Bone marrow (tissue), 2 donors: Measurements from ENCODE around the gene MAP2.

Source experiments
- DNase-seq, 2 donors: peaks; one replicate each; lab custom pipeline; 2025; lab: John Stamatoyannopoulos, UW

MAP2 gene

GRCh38 chr2:209529579-209529978 lies 105.7 kb downstream of the MAP2 start:
- DNase-seq, result no peak

GRCh38 chr2:209532321-209532720 lies 108.5 kb downstream of the MAP2 start:
- no peak for DNase-seq

GRCh38 chr2:209533391-209533790 lies 109.5 kb downstream of the MAP2 start:
- no peak for DNase-seq

- no peak for DNase-seq
Observed at GRCh38 chr2:209534228-209534627, 110.4 kb downstream of the MAP2 start.

- no peak for DNase-seq
Observed at GRCh38 chr2:209536363-209536762, 112.5 kb downstream of the MAP2 start.

- no peak for DNase-seq
Observed at GRCh38 chr2:209547726-209548125, 123.9 kb downstream of the MAP2 start.

- no peak for DNase-seq
Observed at GRCh38 chr2:209549589-209549988, 125.7 kb downstream of the MAP2 start.

GRCh38 chr2:209553913-209554312 lies 130.1 kb downstream of the MAP2 start:
- no peak for DNase-seq

- no peak for DNase-seq
Observed at GRCh38 chr2:209556354-209556961, 132.6 kb downstream of the MAP2 start.

GRCh38 chr2:209560911-209561310 lies 137.1 kb downstream of the MAP2 start:
- no peak for DNase-seq

- DNase-seq, result no peak
Observed at GRCh38 chr2:209563453-209563852, 139.6 kb downstream of the MAP2 start.

- DNase-seq, result no peak
Observed at GRCh38 chr2:209564816-209565215, 141.0 kb downstream of the MAP2 start.

- no peak for DNase-seq
Observed at GRCh38 chr2:209565896-209566582, 142.2 kb downstream of the MAP2 start.

GRCh38 chr2:209570194-209570593 lies 146.3 kb downstream of the MAP2 start:
- DNase-seq, result no peak

GRCh38 chr2:209574515-209574914 lies 150.7 kb downstream of the MAP2 start:
- DNase-seq, result no peak

GRCh38 chr2:209577376-209578357 lies 153.8 kb downstream of the MAP2 start:
- no peak for DNase-seq

GRCh38 chr2:209578394-209579001 lies 154.7 kb downstream of the MAP2 start:
- DNase-seq, result no peak

GRCh38 chr2:209579230-209579749 lies 155.4 kb downstream of the MAP2 start:
- DNase-seq, result no peak

- no peak for DNase-seq
Observed at GRCh38 chr2:209581040-209581439, 157.2 kb downstream of the MAP2 start.

- no peak for DNase-seq
Observed at GRCh38 chr2:209582281-209582680, 158.4 kb downstream of the MAP2 start.

GRCh38 chr2:209584472-209584871 lies 160.6 kb downstream of the MAP2 start:
- DNase-seq, result no peak

- no peak for DNase-seq
Observed at GRCh38 chr2:209584915-209585314, 161.1 kb downstream of the MAP2 start.
